GM21619 (cell line): ENCODE data around the gene SH3RF2.
"Not testable (repeated sequence)": the region's sequence is repeated elsewhere in the genome, so short reads cannot be mapped to it uniquely, and the experiment has no call there.

Experiments used
- ATAC-seq: cut with Tn5 transposase; IDR thresholded peaks from one replicate; pipeline ENCODE4 v1.9.1; 2021; ENCODE audit not compliant: unreplicated experiment

Gene SH3RF2, protein sequence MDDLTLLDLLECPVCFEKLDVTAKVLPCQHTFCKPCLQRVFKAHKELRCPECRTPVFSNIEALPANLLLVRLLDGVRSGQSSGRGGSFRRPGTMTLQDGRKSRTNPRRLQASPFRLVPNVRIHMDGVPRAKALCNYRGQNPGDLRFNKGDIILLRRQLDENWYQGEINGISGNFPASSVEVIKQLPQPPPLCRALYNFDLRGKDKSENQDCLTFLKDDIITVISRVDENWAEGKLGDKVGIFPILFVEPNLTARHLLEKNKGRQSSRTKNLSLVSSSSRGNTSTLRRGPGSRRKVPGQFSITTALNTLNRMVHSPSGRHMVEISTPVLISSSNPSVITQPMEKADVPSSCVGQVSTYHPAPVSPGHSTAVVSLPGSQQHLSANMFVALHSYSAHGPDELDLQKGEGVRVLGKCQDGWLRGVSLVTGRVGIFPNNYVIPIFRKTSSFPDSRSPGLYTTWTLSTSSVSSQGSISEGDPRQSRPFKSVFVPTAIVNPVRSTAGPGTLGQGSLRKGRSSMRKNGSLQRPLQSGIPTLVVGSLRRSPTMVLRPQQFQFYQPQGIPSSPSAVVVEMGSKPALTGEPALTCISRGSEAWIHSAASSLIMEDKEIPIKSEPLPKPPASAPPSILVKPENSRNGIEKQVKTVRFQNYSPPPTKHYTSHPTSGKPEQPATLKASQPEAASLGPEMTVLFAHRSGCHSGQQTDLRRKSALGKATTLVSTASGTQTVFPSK

DNA sequence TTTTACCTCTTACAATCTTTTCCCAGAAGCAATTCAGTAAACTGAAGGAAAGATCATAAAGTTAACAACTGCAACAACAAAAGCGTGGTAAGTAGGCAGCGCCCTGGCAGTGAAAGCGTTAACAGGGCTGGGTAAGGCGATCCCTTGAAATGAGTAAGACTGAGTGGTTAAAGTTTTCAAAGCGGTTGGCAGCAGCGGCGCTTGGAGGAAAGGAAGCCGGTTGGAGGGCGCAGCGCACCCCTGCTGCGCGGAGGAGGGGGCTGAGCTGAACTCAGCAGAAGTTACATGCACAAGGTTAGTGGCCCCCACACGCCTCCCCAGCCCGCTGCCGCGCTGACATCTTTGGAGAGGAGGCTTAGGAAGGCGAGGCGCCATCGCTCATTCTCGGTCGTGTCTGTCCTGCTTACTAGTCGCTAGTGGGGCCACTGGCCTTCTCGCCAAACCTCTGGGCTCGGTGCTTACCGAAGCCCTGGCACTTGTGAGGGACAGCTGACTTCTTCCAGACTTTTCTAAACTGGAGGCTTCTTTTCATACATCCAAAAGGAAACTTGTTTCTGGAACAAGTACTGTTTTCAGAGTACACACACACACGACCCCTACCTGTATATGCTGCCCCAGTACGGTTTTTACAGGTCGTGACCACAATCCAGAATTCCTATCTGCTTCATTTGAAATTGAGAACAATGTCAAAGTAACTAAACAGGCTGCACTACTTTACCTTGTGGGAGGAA lies at the start of gene SH3RF2:
Gene SH3RF2, plus strand, starts transcription at position 178 of the 731 bp plus-strand sequence. CDS start 1,351 bp downstream, outside the sequence.
- ATAC-seq = no peak

- ATAC-seq = no peak
Measured at GRCh38 chr5:145887217-145887616, 49.2 kb upstream of the SH3RF2 start.

GRCh38 chr5:145887976-145888574 lies 48.3 kb upstream of the SH3RF2 start:
- ATAC-seq = peak; percentile 61

DNA sequence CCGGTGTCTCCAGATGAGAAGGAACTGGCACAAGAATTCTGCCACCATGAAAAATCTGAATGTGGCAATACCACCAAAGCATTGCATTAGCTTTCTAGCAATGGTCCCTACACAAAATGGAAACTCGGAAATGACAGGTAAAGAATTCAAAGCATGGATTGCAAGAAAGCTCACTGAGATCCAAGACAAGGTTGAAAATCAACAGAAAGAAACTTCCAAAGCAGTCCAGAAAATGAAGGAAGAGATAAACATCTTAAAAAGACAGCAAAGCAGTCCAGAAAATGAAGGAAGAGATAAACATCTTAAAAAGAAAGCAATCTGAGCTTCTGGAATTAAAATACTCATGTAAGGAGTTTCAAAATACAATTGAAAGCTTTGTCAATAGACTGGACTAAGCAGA lies 46.8 kb upstream of the SH3RF2 start:
- ATAC-seq = no peak

- not testable (repeated sequence) for ATAC-seq
Measured at GRCh38 chr5:145891378-145891777, 45.0 kb upstream of the SH3RF2 start.

DNA sequence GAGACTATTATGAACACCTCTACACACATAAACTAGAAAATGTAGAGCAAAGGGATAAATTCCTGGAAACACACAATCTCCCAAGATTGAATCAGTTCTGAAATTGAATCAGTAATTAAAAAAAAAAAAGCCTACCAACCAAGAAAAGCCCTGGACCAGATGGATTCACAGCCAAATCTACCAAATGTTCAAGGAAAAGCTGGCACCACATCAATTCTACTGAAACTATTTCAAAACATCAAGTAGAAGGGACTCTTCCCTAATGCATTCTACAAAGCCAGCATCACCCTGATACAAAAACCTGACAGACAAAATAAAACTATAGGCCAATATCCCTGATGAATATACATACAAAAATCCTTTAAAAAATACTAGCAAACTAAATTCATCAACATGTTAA lies 38.2 kb upstream of the SH3RF2 start:
- no peak for ATAC-seq

GRCh38 chr5:145902421-145902820 lies 34.0 kb upstream of the SH3RF2 start:
- no peak for ATAC-seq

GRCh38 chr5:145903113-145903512 lies 33.3 kb upstream of the SH3RF2 start:
- ATAC-seq = no peak

GRCh38 chr5:145903867-145904266 lies 32.5 kb upstream of the SH3RF2 start:
- ATAC-seq = no peak

DNA sequence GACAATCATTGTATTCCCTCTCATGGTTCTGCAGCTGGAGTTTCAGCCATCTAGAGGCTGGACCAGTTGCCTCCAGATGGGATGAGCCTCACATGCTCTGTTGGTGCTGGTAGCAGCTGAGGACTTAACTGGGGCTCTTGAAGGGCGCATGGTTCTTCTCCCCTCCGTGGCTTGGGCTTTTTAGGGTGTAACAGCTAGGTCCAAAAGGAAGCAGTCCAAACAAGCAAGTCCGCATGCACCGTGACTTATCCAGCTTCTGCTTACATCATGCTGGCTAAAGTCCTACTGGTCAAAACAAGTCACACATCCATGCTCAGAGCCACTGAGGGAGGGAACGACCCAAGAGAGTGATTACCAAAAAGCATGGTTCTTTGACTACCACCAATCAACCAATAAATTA lies 31.6 kb upstream of the SH3RF2 start:
- no peak for ATAC-seq

DNA sequence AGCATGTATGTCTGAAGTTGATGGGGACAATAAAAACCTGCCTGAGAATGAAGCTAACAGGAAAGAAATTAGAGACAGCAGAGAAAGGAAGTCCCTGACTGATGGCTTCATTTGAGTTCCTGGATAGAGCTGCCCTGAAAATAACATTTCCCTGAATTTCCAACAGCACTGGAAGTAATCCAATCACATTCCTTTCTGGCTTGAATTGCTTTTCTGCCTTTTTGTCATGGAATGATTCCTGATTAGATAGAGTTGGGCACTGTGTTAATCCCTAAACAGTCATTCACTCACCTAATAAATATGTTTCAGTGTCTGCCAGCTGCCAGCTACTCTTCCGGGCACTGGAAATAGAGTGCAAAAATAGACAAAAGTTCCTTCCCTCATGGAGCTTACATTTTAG lies 30.0 kb upstream of the SH3RF2 start:
- no peak for ATAC-seq

- no peak for ATAC-seq
Measured at GRCh38 chr5:145908206-145908960, 28.0 kb upstream of the SH3RF2 start.

- no peak for ATAC-seq
Measured at GRCh38 chr5:145911164-145911563, 25.2 kb upstream of the SH3RF2 start.

- ATAC-seq = no peak
Measured at GRCh38 chr5:145912019-145912418, 24.4 kb upstream of the SH3RF2 start.

DNA sequence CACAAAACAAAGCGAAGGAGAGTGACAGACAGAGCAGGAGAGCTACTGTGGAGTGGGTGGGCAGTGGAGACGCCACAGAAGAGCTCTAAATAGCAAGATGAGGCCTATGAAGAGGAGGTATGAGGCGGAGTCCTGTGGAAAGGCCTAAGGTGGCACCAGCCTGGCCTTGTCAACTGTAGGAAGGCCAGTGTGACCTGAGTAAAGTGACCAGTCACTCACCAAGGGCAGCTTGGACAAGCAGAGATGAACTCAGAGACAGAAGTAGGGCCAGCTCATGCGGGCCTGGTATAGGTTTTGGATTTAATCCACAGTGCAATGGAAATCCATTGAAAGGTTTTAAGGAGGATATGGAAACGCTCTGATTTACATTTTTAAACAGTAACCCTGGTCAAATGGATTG lies 23.8 kb upstream of the SH3RF2 start:
- no peak for ATAC-seq

DNA sequence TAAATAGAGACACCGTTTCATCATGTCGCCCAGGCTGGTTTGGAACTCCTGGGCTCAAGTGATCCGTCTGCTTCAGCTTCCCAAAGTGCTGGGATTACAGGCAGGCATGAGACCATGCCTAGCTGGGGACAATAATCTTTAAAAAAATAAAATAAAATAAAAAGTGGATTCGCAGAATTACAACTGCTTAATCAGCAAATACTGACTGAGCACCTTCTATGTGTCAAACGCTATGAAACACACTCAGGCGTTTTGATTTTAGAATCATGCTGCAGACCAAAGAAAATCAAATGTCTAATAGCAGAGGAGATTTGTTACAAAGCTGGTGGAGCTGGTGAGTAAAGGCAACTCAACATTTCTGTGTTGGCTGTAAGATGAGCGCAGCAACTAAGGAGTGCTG lies 22.7 kb upstream of the SH3RF2 start:
- ATAC-seq = no peak

DNA sequence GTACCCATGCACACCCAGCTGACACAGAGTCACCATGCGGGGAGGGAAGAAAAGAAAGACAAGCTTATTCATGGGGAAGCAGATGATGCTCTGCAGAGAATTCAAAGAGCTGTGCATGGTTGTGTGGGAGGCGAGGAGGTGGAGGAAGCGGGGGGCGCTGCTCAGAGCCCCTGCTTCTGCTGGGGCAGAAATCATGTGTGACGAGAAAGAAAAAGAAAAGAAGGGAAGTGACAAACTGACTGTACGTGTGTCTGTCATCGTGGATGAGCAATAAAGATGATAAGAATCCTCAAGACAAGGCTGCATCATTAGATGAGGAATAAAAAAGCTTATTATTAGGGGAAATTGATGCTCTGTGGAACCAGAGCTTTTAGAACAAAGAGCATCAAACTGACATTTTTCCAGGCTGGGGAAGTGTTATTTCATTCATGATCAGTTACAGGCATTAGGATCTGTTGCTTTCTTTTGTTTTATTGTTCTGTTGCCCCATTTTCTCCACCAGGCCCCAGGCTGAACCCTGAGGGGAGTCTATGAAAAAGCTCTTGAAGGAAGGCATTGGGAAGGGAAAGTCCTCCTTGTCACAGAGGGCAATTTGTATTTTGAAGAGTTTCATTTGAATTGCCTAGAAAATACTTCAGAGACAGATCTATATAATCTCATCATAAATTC lies 20.3 kb upstream of the SH3RF2 start:
- ATAC-seq = no peak

GRCh38 chr5:145917288-145917687 lies 19.1 kb upstream of the SH3RF2 start:
- ATAC-seq = no peak

DNA sequence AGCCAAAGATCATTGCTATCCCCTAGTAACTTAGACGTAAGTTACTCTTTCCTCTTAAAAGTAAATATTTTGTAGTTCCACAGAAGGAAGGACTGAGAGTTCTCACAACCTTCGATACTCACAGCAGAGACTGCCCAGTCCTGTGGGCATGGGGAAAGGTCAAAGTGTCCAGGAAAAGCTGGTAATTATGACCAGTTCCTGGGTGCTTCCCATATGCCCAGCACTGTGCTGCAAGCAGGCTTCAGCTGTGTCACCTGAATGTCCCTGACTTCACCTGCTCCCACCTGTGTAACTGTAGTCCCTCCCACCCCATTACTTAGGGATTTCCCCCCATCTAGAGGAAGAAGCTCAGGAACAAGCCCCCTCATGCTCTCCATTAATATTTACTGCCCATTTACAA lies 18.0 kb upstream of the SH3RF2 start:
- no peak for ATAC-seq

- ATAC-seq = no peak
Measured at GRCh38 chr5:145919413-145919812, 17.0 kb upstream of the SH3RF2 start.
